HEK293 (cell line): Measurements from ENCODE around the gene DAND5.

Experiments used
- FEZF1 ChIP-seq: fragments of 450-650 bp; formaldehyde crosslinking; IDR thresholded peaks from 2 replicates; pipeline ENCODE4 v1.5.1; 2016; ENCODE audit warnings: missing biosample characterization, missing genetic modification characterization
- INSM2 ChIP-seq: fragments of 450-650 bp; formaldehyde crosslinking; IDR thresholded peaks from 2 replicates; pipeline ENCODE4 v1.5.1; 2016; ENCODE audit warnings: missing biosample characterization, missing genetic modification characterization
- KLF9 ChIP-seq: fragments of 450-650 bp; formaldehyde crosslinking; IDR thresholded peaks from 2 replicates; pipeline ENCODE4 v1.5.1; 2016; ENCODE audit warnings: missing biosample characterization, missing genetic modification characterization, low read depth
- SCRT1 ChIP-seq: fragments of 450-650 bp; formaldehyde crosslinking; IDR thresholded peaks from 2 replicates; pipeline ENCODE4 v1.5.1; 2016; ENCODE audit warnings: missing biosample characterization, missing genetic modification characterization, borderline replicate concordance
- YY2 ChIP-seq: fragments of 450-650 bp; formaldehyde crosslinking; IDR thresholded peaks from 2 replicates; pipeline ENCODE4 v1.5.1; 2016; ENCODE audit warnings: missing biosample characterization, missing genetic modification characterization
- ZBTB8A ChIP-seq: fragments of 450-650 bp; formaldehyde crosslinking; IDR thresholded peaks from 2 replicates; pipeline ENCODE4 v1.5.1; 2016; ENCODE audit warnings: missing biosample characterization, missing genetic modification characterization
- ZNF19 ChIP-seq: fragments of 450-650 bp; formaldehyde crosslinking; IDR thresholded peaks from 2 replicates; pipeline ENCODE4; 2016; ENCODE audit warnings: missing biosample characterization, missing genetic modification characterization, low read depth
- ZNF239 ChIP-seq: fragments of 450-650 bp; formaldehyde crosslinking; IDR thresholded peaks from 2 replicates; pipeline ENCODE4 v1.5.1; 2016; ENCODE audit warnings: missing biosample characterization, missing genetic modification characterization
- ZNF26 ChIP-seq: fragments of 450-650 bp; formaldehyde crosslinking; IDR thresholded peaks from 2 replicates; pipeline ENCODE4 v1.5.1; 2016; ENCODE audit warnings: missing biosample characterization, missing genetic modification characterization
- ZNF354C ChIP-seq: fragments of 450-650 bp; formaldehyde crosslinking; IDR thresholded peaks from 2 replicates; pipeline ENCODE4 v1.5.1; 2016; ENCODE audit warnings: missing biosample characterization, missing genetic modification characterization, low read depth, borderline replicate concordance
- ZNF366 ChIP-seq: fragments of 450-650 bp; formaldehyde crosslinking; conservative IDR thresholded peaks from 2 replicates; pipeline ENCODE4 v1.5.1; 2016; ENCODE audit warnings: missing biosample characterization, missing genetic modification characterization
- ZNF394 ChIP-seq: fragments of 450-650 bp; formaldehyde crosslinking; IDR thresholded peaks from 2 replicates; pipeline ENCODE4 v1.5.1; 2016; ENCODE audit warnings: missing biosample characterization, missing genetic modification characterization, mild to moderate bottlenecking, moderate library complexity, borderline replicate concordance
- ZNF416 ChIP-seq: fragments of 450-650 bp; formaldehyde crosslinking; IDR thresholded peaks from 2 replicates; pipeline ENCODE4 v1.5.1; 2016; ENCODE audit warnings: missing biosample characterization, missing genetic modification characterization
- ZNF501 ChIP-seq: fragments of 450-650 bp; formaldehyde crosslinking; IDR thresholded peaks from 2 replicates; pipeline ENCODE4 v1.5.1; 2016; ENCODE audit warnings: missing biosample characterization, missing genetic modification characterization
- ZNF514 ChIP-seq: fragments of 450-650 bp; formaldehyde crosslinking; IDR thresholded peaks from 2 replicates; pipeline ENCODE4 v1.5.1; 2016; ENCODE audit warnings: missing biosample characterization, missing genetic modification characterization
- ZNF580 ChIP-seq: fragments of 450-650 bp; formaldehyde crosslinking; IDR thresholded peaks from 2 replicates; pipeline ENCODE4 v1.5.1; 2016; ENCODE audit warnings: missing biosample characterization, missing genetic modification characterization
- ZNF707 ChIP-seq: fragments of 450-650 bp; formaldehyde crosslinking; IDR thresholded peaks from 2 replicates; pipeline ENCODE4 v1.5.1; 2016; ENCODE audit warnings: missing biosample characterization, missing genetic modification characterization
- TF ChIP-seq, protein P1 (sequence below): fragments of 450-650 bp; formaldehyde crosslinking; IDR thresholded peaks from 2 replicates; pipeline ENCODE4 v1.5.1; 2017; ENCODE audit warnings: missing biosample characterization, missing genetic modification characterization
- TF ChIP-seq, protein P2 (sequence below): fragments of 450-650 bp; formaldehyde crosslinking; IDR thresholded peaks from 2 replicates; pipeline ENCODE4 v1.5.1; 2016; ENCODE audit warnings: missing biosample characterization, missing genetic modification characterization, borderline replicate concordance
- TF ChIP-seq, protein P3 (sequence below): fragments of 450-650 bp; formaldehyde crosslinking; IDR thresholded peaks from 2 replicates; pipeline ENCODE4 v1.5.1; 2016; ENCODE audit warnings: missing biosample characterization, missing genetic modification characterization
- TF ChIP-seq, protein P4 (sequence below): IDR thresholded peaks from 2 replicates; pipeline ENCODE4 v1.6.1; 2011; ENCODE audit warnings: mild to moderate bottlenecking, low read depth, low read length, borderline replicate concordance
- TF ChIP-seq, protein P5 (sequence below): fragments of 450-650 bp; formaldehyde crosslinking; IDR thresholded peaks from 2 replicates; pipeline ENCODE4 v1.5.1; 2016; ENCODE audit warnings: missing biosample characterization, missing genetic modification characterization

Gene DAND5

DNA sequence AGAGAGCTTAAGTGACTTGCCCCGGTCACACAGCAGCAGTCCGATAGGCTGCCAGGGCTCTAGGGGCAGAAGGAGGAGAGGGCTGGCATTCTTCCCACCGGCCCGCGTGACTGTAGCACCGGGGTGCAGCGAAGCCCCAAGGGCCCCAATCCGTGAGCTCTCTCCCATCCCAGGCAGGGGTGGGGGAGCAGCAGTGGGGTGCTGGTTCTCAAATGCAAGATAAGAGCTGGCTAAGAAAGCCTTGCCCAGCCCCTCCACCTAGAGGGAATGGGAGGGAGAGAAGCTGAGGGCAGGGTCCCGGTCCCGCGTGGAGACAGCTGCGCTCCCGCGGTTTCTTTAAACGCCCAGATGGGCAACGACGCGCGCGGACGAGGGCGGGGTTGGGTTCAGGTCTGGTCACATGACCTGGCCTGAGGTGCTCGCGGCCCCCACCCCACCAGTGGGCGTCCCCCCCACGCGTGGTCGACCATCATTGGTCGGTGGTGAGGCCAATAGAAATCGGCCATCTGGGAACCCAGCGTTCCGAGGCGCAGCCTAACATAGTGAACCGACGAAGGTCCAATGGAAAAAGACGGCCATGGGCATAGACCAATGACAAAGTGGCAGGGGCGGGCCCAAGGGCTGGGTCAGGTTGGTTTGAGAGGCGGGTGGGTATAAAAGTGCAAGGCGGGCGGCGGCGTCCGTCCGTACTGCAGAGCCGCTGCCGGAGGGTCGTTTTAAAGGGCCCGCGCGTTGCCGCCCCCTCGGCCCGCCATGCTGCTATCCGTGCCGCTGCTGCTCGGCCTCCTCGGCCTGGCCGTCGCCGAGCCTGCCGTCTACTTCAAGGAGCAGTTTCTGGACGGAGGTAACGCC is 31.2 kb upstream of the DAND5 start, which contains the start of gene CALR (continued):
- TF ChIP-seq ZNF416 (tag by site-specific recombination) (no peak), INSM2 (tag by site-specific recombination) (peak; percentile 30; the same call in 1 of the 2 replicates), ZNF366 (tag by site-specific recombination) (no peak), KLF9 (tag by site-specific recombination) (peak; percentile 84), ZNF501 (tag by site-specific recombination) (peak; percentile 64; the same call in 1 of the 2 replicates), ZNF19 (tag by site-specific recombination) (no peak), FEZF1 (0 out of 2 replicates have a peak, but pooled peaks have one; percentile 5), ZNF394 (tag by site-specific recombination) (peak; percentile 69), SCRT1 (tag by site-specific recombination) (no peak), ZNF239 (tag by site-specific recombination) (no peak), ZBTB8A (peak; percentile 71), ZNF514 (tag by site-specific recombination) (no peak), YY2 (peak; percentile 83; the same call in 1 of the 2 replicates), ZNF707 (tag by site-specific recombination) (no peak), ZNF26 (tag by site-specific recombination) (no peak), ZNF354C (no peak), ZNF580 (0 out of 2 replicates have a peak, but pooled peaks have one; percentile 15)
- TF ChIP-seq, protein P1, sequence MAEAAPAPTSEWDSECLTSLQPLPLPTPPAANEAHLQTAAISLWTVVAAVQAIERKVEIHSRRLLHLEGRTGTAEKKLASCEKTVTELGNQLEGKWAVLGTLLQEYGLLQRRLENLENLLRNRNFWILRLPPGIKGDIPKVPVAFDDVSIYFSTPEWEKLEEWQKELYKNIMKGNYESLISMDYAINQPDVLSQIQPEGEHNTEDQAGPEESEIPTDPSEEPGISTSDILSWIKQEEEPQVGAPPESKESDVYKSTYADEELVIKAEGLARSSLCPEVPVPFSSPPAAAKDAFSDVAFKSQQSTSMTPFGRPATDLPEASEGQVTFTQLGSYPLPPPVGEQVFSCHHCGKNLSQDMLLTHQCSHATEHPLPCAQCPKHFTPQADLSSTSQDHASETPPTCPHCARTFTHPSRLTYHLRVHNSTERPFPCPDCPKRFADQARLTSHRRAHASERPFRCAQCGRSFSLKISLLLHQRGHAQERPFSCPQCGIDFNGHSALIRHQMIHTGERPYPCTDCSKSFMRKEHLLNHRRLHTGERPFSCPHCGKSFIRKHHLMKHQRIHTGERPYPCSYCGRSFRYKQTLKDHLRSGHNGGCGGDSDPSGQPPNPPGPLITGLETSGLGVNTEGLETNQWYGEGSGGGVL (tag by site-specific recombination): peak; percentile 49; the same call in 1 of the 2 replicates
- TF ChIP-seq, protein P2, sequence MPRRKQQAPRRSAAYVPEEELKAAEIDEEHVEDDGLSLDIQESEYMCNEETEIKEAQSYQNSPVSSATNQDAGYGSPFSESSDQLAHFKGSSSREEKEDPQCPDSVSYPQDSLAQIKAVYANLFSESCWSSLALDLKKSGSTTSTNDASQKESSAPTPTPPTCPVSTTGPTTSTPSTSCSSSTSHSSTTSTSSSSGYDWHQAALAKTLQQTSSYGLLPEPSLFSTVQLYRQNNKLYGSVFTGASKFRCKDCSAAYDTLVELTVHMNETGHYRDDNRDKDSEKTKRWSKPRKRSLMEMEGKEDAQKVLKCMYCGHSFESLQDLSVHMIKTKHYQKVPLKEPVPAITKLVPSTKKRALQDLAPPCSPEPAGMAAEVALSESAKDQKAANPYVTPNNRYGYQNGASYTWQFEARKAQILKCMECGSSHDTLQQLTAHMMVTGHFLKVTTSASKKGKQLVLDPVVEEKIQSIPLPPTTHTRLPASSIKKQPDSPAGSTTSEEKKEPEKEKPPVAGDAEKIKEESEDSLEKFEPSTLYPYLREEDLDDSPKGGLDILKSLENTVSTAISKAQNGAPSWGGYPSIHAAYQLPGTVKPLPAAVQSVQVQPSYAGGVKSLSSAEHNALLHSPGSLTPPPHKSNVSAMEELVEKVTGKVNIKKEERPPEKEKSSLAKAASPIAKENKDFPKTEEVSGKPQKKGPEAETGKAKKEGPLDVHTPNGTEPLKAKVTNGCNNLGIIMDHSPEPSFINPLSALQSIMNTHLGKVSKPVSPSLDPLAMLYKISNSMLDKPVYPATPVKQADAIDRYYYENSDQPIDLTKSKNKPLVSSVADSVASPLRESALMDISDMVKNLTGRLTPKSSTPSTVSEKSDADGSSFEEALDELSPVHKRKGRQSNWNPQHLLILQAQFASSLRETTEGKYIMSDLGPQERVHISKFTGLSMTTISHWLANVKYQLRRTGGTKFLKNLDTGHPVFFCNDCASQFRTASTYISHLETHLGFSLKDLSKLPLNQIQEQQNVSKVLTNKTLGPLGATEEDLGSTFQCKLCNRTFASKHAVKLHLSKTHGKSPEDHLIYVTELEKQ (tag by site-specific recombination): 0 out of 2 replicates have a peak, but pooled peaks have one; percentile 21
- TF ChIP-seq, protein P3, sequence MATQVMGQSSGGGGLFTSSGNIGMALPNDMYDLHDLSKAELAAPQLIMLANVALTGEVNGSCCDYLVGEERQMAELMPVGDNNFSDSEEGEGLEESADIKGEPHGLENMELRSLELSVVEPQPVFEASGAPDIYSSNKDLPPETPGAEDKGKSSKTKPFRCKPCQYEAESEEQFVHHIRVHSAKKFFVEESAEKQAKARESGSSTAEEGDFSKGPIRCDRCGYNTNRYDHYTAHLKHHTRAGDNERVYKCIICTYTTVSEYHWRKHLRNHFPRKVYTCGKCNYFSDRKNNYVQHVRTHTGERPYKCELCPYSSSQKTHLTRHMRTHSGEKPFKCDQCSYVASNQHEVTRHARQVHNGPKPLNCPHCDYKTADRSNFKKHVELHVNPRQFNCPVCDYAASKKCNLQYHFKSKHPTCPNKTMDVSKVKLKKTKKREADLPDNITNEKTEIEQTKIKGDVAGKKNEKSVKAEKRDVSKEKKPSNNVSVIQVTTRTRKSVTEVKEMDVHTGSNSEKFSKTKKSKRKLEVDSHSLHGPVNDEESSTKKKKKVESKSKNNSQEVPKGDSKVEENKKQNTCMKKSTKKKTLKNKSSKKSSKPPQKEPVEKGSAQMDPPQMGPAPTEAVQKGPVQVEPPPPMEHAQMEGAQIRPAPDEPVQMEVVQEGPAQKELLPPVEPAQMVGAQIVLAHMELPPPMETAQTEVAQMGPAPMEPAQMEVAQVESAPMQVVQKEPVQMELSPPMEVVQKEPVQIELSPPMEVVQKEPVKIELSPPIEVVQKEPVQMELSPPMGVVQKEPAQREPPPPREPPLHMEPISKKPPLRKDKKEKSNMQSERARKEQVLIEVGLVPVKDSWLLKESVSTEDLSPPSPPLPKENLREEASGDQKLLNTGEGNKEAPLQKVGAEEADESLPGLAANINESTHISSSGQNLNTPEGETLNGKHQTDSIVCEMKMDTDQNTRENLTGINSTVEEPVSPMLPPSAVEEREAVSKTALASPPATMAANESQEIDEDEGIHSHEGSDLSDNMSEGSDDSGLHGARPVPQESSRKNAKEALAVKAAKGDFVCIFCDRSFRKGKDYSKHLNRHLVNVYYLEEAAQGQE (tag by site-specific recombination): no peak; the same call in 1 of the 2 replicates
- TF ChIP-seq, protein P4, sequence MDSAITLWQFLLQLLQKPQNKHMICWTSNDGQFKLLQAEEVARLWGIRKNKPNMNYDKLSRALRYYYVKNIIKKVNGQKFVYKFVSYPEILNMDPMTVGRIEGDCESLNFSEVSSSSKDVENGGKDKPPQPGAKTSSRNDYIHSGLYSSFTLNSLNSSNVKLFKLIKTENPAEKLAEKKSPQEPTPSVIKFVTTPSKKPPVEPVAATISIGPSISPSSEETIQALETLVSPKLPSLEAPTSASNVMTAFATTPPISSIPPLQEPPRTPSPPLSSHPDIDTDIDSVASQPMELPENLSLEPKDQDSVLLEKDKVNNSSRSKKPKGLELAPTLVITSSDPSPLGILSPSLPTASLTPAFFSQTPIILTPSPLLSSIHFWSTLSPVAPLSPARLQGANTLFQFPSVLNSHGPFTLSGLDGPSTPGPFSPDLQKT: no peak
- TF ChIP-seq, protein P5, sequence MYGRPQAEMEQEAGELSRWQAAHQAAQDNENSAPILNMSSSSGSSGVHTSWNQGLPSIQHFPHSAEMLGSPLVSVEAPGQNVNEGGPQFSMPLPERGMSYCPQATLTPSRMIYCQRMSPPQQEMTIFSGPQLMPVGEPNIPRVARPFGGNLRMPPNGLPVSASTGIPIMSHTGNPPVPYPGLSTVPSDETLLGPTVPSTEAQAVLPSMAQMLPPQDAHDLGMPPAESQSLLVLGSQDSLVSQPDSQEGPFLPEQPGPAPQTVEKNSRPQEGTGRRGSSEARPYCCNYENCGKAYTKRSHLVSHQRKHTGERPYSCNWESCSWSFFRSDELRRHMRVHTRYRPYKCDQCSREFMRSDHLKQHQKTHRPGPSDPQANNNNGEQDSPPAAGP (tag by site-specific recombination): no peak; the same call in none of the 2 replicates
